ENCODE results near the gene EIF4G1. TPM values are rescaled to one million over a fixed set of nuclear protein-coding genes. Genes with fewer than 3 reads are reported as not detected.

EIF4G1 gene
- total and polyA plus RNA-seq, 2 of the 4 experiments (the other 2 are of a cell fraction) = 225 to 274 TPM

GRCh38 chr3:184320104-184320445 is 5.7 kb downstream of the EIF4G1 start:
- Histone ChIP-seq H3K4me2 (ENCODE audit: low read depth, low read length) (peak overlapping the region; percentile 75), H4K8ac (ENCODE audit: low read depth in 2 of 2, low read length in 2 of 2) (no peak overlapping the region; a peak in 1 of 4 replicates), H3K27me3 (ENCODE audit: control insufficient read depth, insufficient read depth, low read length) (no peaks in the 10 kb centered on the region), H3K18ac (ENCODE audit: low read depth, low read length) (no peak overlapping the region; the same call in 1 of the 2 replicates), H2AFZ (replicated peaks; ENCODE audit: low read length, poor library complexity) (peak overlapping the region; percentile 40), H3K14ac (replicated peaks; ENCODE audit: low read depth, low read length) (0 out of 2 replicates have a peak overlapping the region, but pooled peaks have one; percentile 37), H3K36me3 (ENCODE audit: control insufficient read depth, insufficient read depth, low read length) (peaks cover 68% of the 10 kb centered on the region), H3K4me1 (ENCODE audit: control insufficient read depth, insufficient read depth, low read length) (peaks cover 25% of the 10 kb centered on the region), H3K23ac (ENCODE audit: low read depth, low read length) (no peak overlapping the region), H3K56ac (ENCODE audit: extremely low read depth, insufficient read depth, low read length) (no peak overlapping the region), H3K9ac (ENCODE audit: low read depth, low read length) (no peak overlapping the region), H3K9me1 (ENCODE audit: insufficient read depth, low read length) (peaks cover 38% of the 10 kb centered on the region), H2BK20ac (ENCODE audit: low read depth, low read length) (no peak overlapping the region), H3K79me1 (ENCODE audit: low read depth in 1 of 2, low read length in 2 of 2) (peaks cover 31 to 76% of the 10 kb centered on the region in 2 experiments), H4K91ac (ENCODE audit: insufficient read depth, low read depth, low read length) (no peak overlapping the region), H4K20me1 (ENCODE audit: insufficient read depth, low read length) (peaks cover 98% of the 10 kb centered on the region), H2BK120ac (ENCODE audit: low read depth, low read length) (no peak overlapping the region), H3K4ac (ENCODE audit: low read depth, low read length) (peak overlapping the region; percentile 80), H2AK5ac (ENCODE audit: low read depth, low read length) (peak overlapping the region; percentile 85), H2AK9ac (replicated peaks; ENCODE audit: low read depth, low read length, poor library complexity) (peak overlapping the region; percentile 86), H3K4me3 (ENCODE audit: insufficient read depth, low read depth, low read length) (no peak overlapping the region), H2BK5ac (ENCODE audit: low read depth, low read length, poor library complexity, severe bottlenecking) (peak overlapping the region; percentile 66), H2BK15ac (ENCODE audit: low read depth, low read length) (no peak overlapping the region), H4K5ac (ENCODE audit: low read depth, low read length) (no peak overlapping the region), H3K27ac (ENCODE audit: insufficient read depth, low read length) (peak overlapping the region; percentile 75), H3K9me3 (ENCODE audit: control insufficient read depth, insufficient read depth, low read length) (no peaks in the 10 kb centered on the region)
- CTCF ChIA-PET = interaction anchor here (0.9 to 1.1 kb wide), 2 partner anchors 19 to 170 kb away, joined by 3 to 8 read pairs; no protein-coding TSS in a partner anchor
- DNase-seq (peak; percentile 97), ATAC-seq (ENCODE audit: low read depth) (peak; percentile 87)
- intact Hi-C loops (cut with micrococcal nuclease) (no loop called here), dilution Hi-C loops (cut with HindIII; ENCODE audit: low sequenced_read_pairs, unreplicated experiment) (no loop called here), in situ Hi-C loops (cut with MboI; ENCODE audit: low sequenced_read_pairs) (no loop called here)
- no CpG with 5 or more reads among the region's 4 CpGs for WGBS, 2 experiments (ENCODE audit: extremely low coverage in 2 of 2, insufficient read length in 1 of 2)
- POLR2A ChIA-PET (ENCODE audit: unreplicated experiment) = interaction anchor here (0.7 to 0.8 kb wide), 2 partner anchors 8 to 144 kb away, joined by 3 read pairs; no protein-coding TSS in a partner anchor
- no peak for TF ChIP-seq POLR2A (IDR thresholded peaks at IDR 0.05; ENCODE audit: low read depth, low read length)
- TF ChIP-seq MAZ (IDR thresholded peaks at IDR 0.05; ENCODE audit: borderline replicate concordance, low read depth, low read length) = peak; percentile 50; the same call in 1 of the 2 replicates
- TF ChIP-seq BHLHE40 (IDR thresholded peaks at IDR 0.05; ENCODE audit: low read depth, low read length) = no peak
- no peak for TF ChIP-seq RFX5 (IDR thresholded peaks at IDR 0.05; ENCODE audit: low read depth, low read length)
- TF ChIP-seq CHD1 (IDR thresholded peaks at IDR 0.05; ENCODE audit: low read depth, low read length) = no peak
- TF ChIP-seq USF2 (IDR thresholded peaks at IDR 0.05; ENCODE audit: low read depth, low read length) = no peak
- TF ChIP-seq NFE2L2 (IDR thresholded peaks at IDR 0.05; ENCODE audit: low read depth, low read length) = peak; percentile 71
- no peak for TF ChIP-seq MXI1 (IDR thresholded peaks at IDR 0.05; ENCODE audit: borderline replicate concordance, low read depth, low read length)
- no peak for TF ChIP-seq MAFK (IDR thresholded peaks at IDR 0.05; ENCODE audit: low read depth, low read length)
- no peak for TF ChIP-seq ELK1 (IDR thresholded peaks at IDR 0.05; ENCODE audit: borderline replicate concordance, low read depth, low read length)
- TF ChIP-seq CEBPB (IDR thresholded peaks at IDR 0.05; ENCODE audit: low read depth, low read length) = no peak
- no peak for TF ChIP-seq SMC3 (IDR thresholded peaks at IDR 0.05; ENCODE audit: low read depth, low read length)
- TF ChIP-seq RCOR1 (IDR thresholded peaks at IDR 0.05; ENCODE audit: insufficient replicate concordance, low read length) = no peak
- TF ChIP-seq FOS (IDR thresholded peaks at IDR 0.05; ENCODE audit: low read depth, low read length) = peak; percentile 65; the same call in 1 of the 2 replicates
- no peak for TF ChIP-seq RAD21 (IDR thresholded peaks at IDR 0.05; ENCODE audit: low read length)
- TF ChIP-seq CTCF (conservative IDR thresholded peaks at IDR 0.05; ENCODE audit: low read depth, low read length) = no peak
- no TSS peak for BruUV-seq (replicated peaks)

Measured in IMR-90 (cell line).